MM.1S (cell line): Measurements from ENCODE around the gene ABHD16A.

Experiments used
- DNase-seq: peaks from one replicate; pipeline ENCODE4 v3.0.0-alpha.2; 2015
- H2AFZ ChIP-seq: fragments of 300-600 bp; sonication (generic); 2 replicates; pipeline ENCODE4 v1.6.0; 2016; ENCODE audit warnings: antibody characterized with exemption, low read length
- H3F3A ChIP-seq: fragments of 300-600 bp; sonication (generic); 2 replicates; pipeline ENCODE4 v1.6.1; 2016; ENCODE audit warnings: mild to moderate bottlenecking, antibody characterized with exemption, low read length, moderate library complexity, mixed read lengths; ENCODE audit not compliant: insufficient read depth
- H3K27ac ChIP-seq: fragments of 300-600 bp; sonication (generic); 2 replicates; pipeline ENCODE4 v1.5.1; 2016; ENCODE audit warnings: mild to moderate bottlenecking, low read length
- H3K27me3 ChIP-seq: fragments of 300-600 bp; sonication (generic); replicated peaks from 2 replicates; pipeline ENCODE4 v1.6.0; 2016; ENCODE audit warnings: low read length; ENCODE audit not compliant: insufficient read depth
- H3K36me3 ChIP-seq: fragments of 300-600 bp; sonication (generic); replicated peaks from 2 replicates; pipeline ENCODE4 v1.6.1; 2016; ENCODE audit warnings: mild to moderate bottlenecking, low read length, mixed read lengths; ENCODE audit not compliant: insufficient read depth
- H3K4me1 ChIP-seq: fragments of 300-600 bp; sonication (generic); 2 replicates; pipeline ENCODE4 v1.6.1; 2016; ENCODE audit warnings: low read length, mixed read lengths
- H3K4me2 ChIP-seq: fragments of 300-600 bp; sonication (generic); 2 replicates; pipeline ENCODE4 v1.6.0; 2016; ENCODE audit warnings: low read depth, low read length
- H3K4me3 ChIP-seq: fragments of 300-600 bp; sonication (generic); 2 replicates; pipeline ENCODE4 v1.5.1; 2016; ENCODE audit warnings: low read length, mixed read lengths
- H3K79me2 ChIP-seq: fragments of 300-600 bp; sonication (generic); 2 replicates; pipeline ENCODE4 v1.6.1; 2016; ENCODE audit warnings: mixed run types, low read length, mixed read lengths
- H3K9ac ChIP-seq: fragments of 300-600 bp; sonication (generic); 2 replicates; pipeline ENCODE4 v1.6.1; 2016; ENCODE audit warnings: low read length, mixed read lengths
- H3K9me2 ChIP-seq: fragments of 300-600 bp; sonication (generic); replicated peaks from 2 replicates; pipeline ENCODE4 v1.6.1; 2016; ENCODE audit warnings: mild to moderate bottlenecking, low read length, mixed read lengths; ENCODE audit not compliant: insufficient read depth
- H3K9me3 ChIP-seq: fragments of 300-600 bp; sonication (generic); replicated peaks from 2 replicates; pipeline ENCODE4 v1.6.1; 2016; ENCODE audit warnings: mild to moderate bottlenecking, low read length, mixed read lengths; ENCODE audit not compliant: insufficient read depth
- H4K20me1 ChIP-seq: fragments of 300-600 bp; sonication (generic); 2 replicates; pipeline ENCODE4 v1.6.1; 2016; ENCODE audit warnings: mild to moderate bottlenecking, low read length, moderate library complexity, mixed read lengths; ENCODE audit not compliant: insufficient read depth
- CTCF ChIP-seq: fragments of 300-600 bp; sonication (generic); IDR thresholded peaks from 2 replicates; pipeline ENCODE4 v1.5.1; 2016; ENCODE audit warnings: antibody characterized with exemption, low read length, mixed read lengths
- EZH2 ChIP-seq: fragments of 300-600 bp; sonication (generic); optimal IDR thresholded peaks from 2 replicates; pipeline ENCODE3; 2017; ENCODE audit warnings: low read depth, mild to moderate bottlenecking, antibody characterized with exemption, low read length, mixed read lengths
- EZH2phosphoT487 ChIP-seq: fragments of 300-600 bp; sonication (generic); IDR thresholded peaks from 2 replicates; pipeline ENCODE4 v1.6.1; 2018; ENCODE audit warnings: antibody characterized with exemption, low read length

Gene ABHD16A

DNA sequence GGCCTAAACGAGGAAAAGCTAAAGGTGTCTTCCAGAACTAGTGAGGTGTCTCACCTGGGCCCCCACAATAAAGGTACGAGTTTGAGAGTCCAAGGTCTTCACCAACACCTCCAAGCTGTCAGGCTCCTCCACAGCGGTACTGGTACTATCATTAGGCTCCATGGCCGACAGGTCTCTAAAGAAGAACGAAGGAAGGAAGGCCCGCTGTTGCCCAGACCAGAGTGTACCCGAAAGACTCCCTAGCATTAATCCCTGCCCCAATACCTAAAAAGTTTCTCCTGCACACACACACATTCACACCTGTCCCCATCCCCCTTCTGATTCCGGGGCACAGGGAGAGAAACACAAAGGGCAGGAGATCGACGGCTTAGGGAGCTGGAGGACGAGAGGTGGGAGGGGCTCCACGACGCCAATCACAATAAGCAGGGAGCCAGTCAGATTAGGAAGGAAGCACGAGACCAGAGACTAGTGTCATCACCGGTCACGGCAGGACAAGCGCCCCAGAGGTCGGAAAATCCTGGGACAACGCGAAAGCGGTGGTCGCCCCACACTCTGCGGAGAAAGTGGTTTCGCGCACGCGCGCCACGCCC is 51.4 kb downstream of the ABHD16A start:
- Histone ChIP-seq H3K4me2 (peak overlapping the region; percentile 76), H3K9ac (peak overlapping the region; percentile 91), H4K20me1 (no peaks in the 10 kb centered on the region), H3K4me1 (peaks cover 4% of the 10 kb centered on the region; the same call in 1 of the 2 replicates), H3K4me3 (peak overlapping the region; percentile 64), H3K79me2 (peaks cover 50% of the 10 kb centered on the region), H3K27ac (peak overlapping the region; percentile 87), H3K9me2 (no peaks in the 10 kb centered on the region), H3K27me3 (no peaks in the 10 kb centered on the region), H3K36me3 (0 out of 2 replicates have a peak, but pooled peaks cover 2% of the 10 kb centered on the region), H3F3A (peaks cover 11% of the 10 kb centered on the region), H2AFZ (peak overlapping the region; percentile 24), H3K9me3 (no peaks in the 10 kb centered on the region)
- TF ChIP-seq CTCF (no peak), EZH2phosphoT487 (no peak), EZH2 (no peak)
- DNase-seq: peak; percentile 51

DNA sequence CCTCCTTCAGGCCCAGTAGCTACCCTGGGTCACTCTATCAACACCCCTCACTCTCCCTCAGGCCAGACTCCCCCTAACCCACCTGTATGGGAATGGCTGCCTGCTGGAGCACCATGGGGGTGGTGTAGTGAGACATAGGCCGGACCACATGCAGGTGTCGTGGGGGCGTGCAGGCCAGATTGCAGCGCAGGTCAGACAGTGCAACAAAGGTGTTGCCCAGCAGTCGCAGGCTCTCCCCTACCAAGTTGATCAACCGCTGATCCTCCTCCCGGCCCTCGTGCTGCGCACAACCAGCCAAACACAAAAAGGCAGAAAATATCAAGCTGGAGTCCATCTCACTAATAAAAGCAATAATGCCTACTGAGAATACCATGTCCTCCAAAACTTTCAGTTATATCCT is 57.8 kb downstream of the ABHD16A start:
- H3K36me3 ChIP-seq: 0 out of 2 replicates have a peak, but pooled peaks cover 2% of the 10 kb centered on the region
- 0 out of 2 replicates have a peak, but pooled peaks cover 6% of the 10 kb centered on the region for H3F3A ChIP-seq
- H3K4me3 ChIP-seq: no peak overlapping the region
- no peak overlapping the region for H3K4me2 ChIP-seq
- no peaks in the 10 kb centered on the region for H3K4me1 ChIP-seq
- H2AFZ ChIP-seq: no peak overlapping the region
- TF ChIP-seq CTCF (no peak), EZH2 (no peak), EZH2phosphoT487 (no peak)
- no peak overlapping the region for H3K9ac ChIP-seq
- no peaks in the 10 kb centered on the region for H3K27me3 ChIP-seq
- no peak overlapping the region for H3K27ac ChIP-seq
- H3K79me2 ChIP-seq: peaks cover 28% of the 10 kb centered on the region
- H3K9me2 ChIP-seq: no peaks in the 10 kb centered on the region
- H4K20me1 ChIP-seq: no peaks in the 10 kb centered on the region
- DNase-seq: no peak
- no peaks in the 10 kb centered on the region for H3K9me3 ChIP-seq

DNA sequence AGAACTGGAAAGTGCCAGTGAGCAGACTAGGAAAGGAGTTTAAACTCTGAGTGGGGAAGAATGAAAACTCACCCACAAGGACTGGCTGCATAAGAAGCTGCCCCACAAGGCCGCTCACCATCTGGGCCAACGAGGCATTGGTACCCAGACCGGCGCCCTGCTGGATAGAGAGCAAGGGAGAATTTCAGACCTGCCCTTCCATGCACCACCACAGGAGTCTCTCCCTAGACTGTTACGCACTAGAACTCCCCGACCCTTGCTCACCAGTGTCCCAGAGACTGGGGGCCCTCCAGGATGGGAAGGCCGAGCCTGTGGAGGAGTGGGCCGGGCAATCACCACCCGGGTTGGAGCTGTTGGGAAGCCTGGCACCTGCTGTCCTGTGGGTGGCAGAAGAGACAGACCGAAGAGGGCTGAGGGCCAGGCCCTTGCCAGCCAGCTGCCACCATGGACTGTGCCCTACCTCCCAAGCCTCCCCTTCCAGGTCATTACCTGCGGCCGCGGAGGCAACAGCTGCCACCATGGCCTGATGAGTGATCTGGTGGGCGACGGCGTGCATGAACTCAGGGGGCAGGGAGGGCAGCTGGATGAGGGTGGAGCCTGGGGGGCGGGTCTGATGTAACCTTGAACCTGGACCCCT is 59.2 kb downstream of the ABHD16A start:
- H3K4me1 ChIP-seq: no peaks in the 10 kb centered on the region
- H3K36me3 ChIP-seq: no peaks in the 10 kb centered on the region
- peaks cover 13% of the 10 kb centered on the region; the same call in 1 of the 2 replicates for H3F3A ChIP-seq
- H4K20me1 ChIP-seq: no peaks in the 10 kb centered on the region
- peaks cover 14% of the 10 kb centered on the region for H3K79me2 ChIP-seq
- no peak overlapping the region for H3K27ac ChIP-seq
- H2AFZ ChIP-seq: no peak overlapping the region
- H3K4me2 ChIP-seq: no peak overlapping the region
- no peaks in the 10 kb centered on the region for H3K9me3 ChIP-seq
- H3K4me3 ChIP-seq: no peak overlapping the region
- no peaks in the 10 kb centered on the region for H3K9me2 ChIP-seq
- H3K9ac ChIP-seq: no peak overlapping the region
- no peaks in the 10 kb centered on the region for H3K27me3 ChIP-seq
- TF ChIP-seq EZH2 (no peak), EZH2phosphoT487 (no peak), CTCF (no peak)
- DNase-seq: no peak
